ENCODE data around the gene ZC3H7A.

DNA sequence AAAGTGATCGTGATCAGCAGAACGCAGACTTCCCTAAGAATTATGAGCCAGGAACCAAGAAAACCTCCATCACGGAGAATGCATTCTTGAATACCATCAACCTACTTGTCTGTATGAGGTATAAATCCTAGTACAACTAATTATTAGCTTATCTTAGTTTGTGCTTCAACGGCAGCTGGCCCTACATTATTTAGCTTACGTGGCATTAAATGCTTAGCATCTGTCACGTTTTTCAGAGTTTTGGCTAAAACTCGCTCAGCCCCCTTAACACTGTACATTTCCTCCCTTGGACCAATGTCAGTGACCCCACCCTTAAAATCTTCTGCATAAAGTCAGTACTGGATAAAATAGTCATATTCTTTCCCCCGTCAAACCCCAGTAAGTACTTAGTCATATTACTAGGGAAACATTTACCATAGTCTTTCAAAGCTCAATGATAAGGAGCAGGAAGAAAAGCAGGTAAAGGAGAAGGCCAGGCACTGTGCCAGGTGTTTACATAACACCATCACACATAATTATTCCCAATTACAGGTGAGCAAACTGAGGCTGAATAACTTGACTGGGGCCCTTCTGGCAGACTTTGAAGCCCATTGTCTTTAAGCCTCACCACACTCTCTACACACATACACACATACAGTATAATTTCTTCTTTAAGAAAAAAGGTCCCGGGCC lies 37.8 kb downstream of the ZC3H7A start:
- TF ChIP-seq CTCF (IDR thresholded peaks at IDR 0.05) (no peak), ZFX (IDR thresholded peaks at IDR 0.05; ENCODE audit: borderline replicate concordance) (no peak)

Measured in 22Rv1 (cell line).